ENCODE data around the gene PCDH11X. TPM values are rescaled to one million over a fixed set of nuclear protein-coding genes. Genes with fewer than 3 reads are reported as not detected.
"Not testable (repeated sequence)": the region's sequence is repeated elsewhere in the genome, so short reads cannot be mapped to it uniquely, and the experiment has no call there.

PCDH11X gene
- total and polyA plus RNA-seq, 2 of the 4 experiments (the other 2 are of a cell fraction): under 0.01 to 0.02 TPM

- H3K4ac ChIP-seq (ENCODE audit: low read depth, low read length); H2AFZ ChIP-seq (replicated peaks; ENCODE audit: low read length, poor library complexity); H2BK5ac ChIP-seq (ENCODE audit: low read depth, low read length, poor library complexity, severe bottlenecking); H3K9me1 ChIP-seq (ENCODE audit: insufficient read depth, low read length); H2AK5ac ChIP-seq (ENCODE audit: low read depth, low read length); H3K18ac ChIP-seq (ENCODE audit: low read depth, low read length); H4K91ac ChIP-seq (ENCODE audit: insufficient read depth, low read depth, low read length); H4K8ac ChIP-seq (ENCODE audit: low read depth in 2 of 2, low read length in 2 of 2); CTCF ChIA-PET; in situ Hi-C loops (cut with MboI; ENCODE audit: low sequenced_read_pairs); H2BK120ac ChIP-seq (ENCODE audit: low read depth, low read length); H2AK9ac ChIP-seq (replicated peaks; ENCODE audit: low read depth, low read length, poor library complexity); intact Hi-C loops (cut with micrococcal nuclease); ATAC-seq (ENCODE audit: low read depth); H3K4me1 ChIP-seq (ENCODE audit: control insufficient read depth, insufficient read depth, low read length); BruUV-seq (replicated peaks); H3K56ac ChIP-seq (ENCODE audit: extremely low read depth, insufficient read depth, low read length); H4K5ac ChIP-seq (ENCODE audit: low read depth, low read length); DNase-seq; H2BK15ac ChIP-seq (ENCODE audit: low read depth, low read length); POLR2A ChIA-PET (ENCODE audit: unreplicated experiment); H3K4me3 ChIP-seq (ENCODE audit: insufficient read depth, low read depth, low read length); H3K36me3 ChIP-seq (ENCODE audit: control insufficient read depth, insufficient read depth, low read length); H3K9me3 ChIP-seq (ENCODE audit: control insufficient read depth, insufficient read depth, low read length); H3K9ac ChIP-seq (ENCODE audit: low read depth, low read length); dilution Hi-C loops (cut with HindIII; ENCODE audit: low sequenced_read_pairs, unreplicated experiment); H3K23ac ChIP-seq (ENCODE audit: low read depth, low read length); H3K27ac ChIP-seq (ENCODE audit: insufficient read depth, low read length); H3K79me1 ChIP-seq (ENCODE audit: low read depth in 1 of 2, low read length in 2 of 2); H2BK20ac ChIP-seq (ENCODE audit: low read depth, low read length); H3K4me2 ChIP-seq (ENCODE audit: low read depth, low read length); H3K27me3 ChIP-seq (ENCODE audit: control insufficient read depth, insufficient read depth, low read length); H4K20me1 ChIP-seq (ENCODE audit: insufficient read depth, low read length); H3K14ac ChIP-seq (replicated peaks; ENCODE audit: low read depth, low read length): not testable (repeated sequence)
- WGBS, 2 experiments (ENCODE audit: extremely low coverage in 2 of 2, insufficient read length in 1 of 2): no CpG with 5 or more reads among the region's 17 CpGs
These were observed 26.2 kb upstream of the PCDH11X start for GRCh38 chrX:91753022-91753421.

GRCh38 chrX:91770619-91771488, 8.3 kb upstream of the PCDH11X start:
- H3K4me3 ChIP-seq (ENCODE audit: insufficient read depth, low read depth, low read length); H3K27ac ChIP-seq (ENCODE audit: insufficient read depth, low read length); H3K23ac ChIP-seq (ENCODE audit: low read depth, low read length); H2BK20ac ChIP-seq (ENCODE audit: low read depth, low read length); H3K9me3 ChIP-seq (ENCODE audit: control insufficient read depth, insufficient read depth, low read length); H3K36me3 ChIP-seq (ENCODE audit: control insufficient read depth, insufficient read depth, low read length); H4K5ac ChIP-seq (ENCODE audit: low read depth, low read length); H4K20me1 ChIP-seq (ENCODE audit: insufficient read depth, low read length); dilution Hi-C loops (cut with HindIII; ENCODE audit: low sequenced_read_pairs, unreplicated experiment); H4K8ac ChIP-seq (ENCODE audit: low read depth in 2 of 2, low read length in 2 of 2); in situ Hi-C loops (cut with MboI; ENCODE audit: low sequenced_read_pairs); H3K79me1 ChIP-seq (ENCODE audit: low read depth in 1 of 2, low read length in 2 of 2); POLR2A ChIA-PET (ENCODE audit: unreplicated experiment); DNase-seq; H2AFZ ChIP-seq (replicated peaks; ENCODE audit: low read length, poor library complexity); H3K56ac ChIP-seq (ENCODE audit: extremely low read depth, insufficient read depth, low read length); H2AK5ac ChIP-seq (ENCODE audit: low read depth, low read length); H3K18ac ChIP-seq (ENCODE audit: low read depth, low read length); H2BK120ac ChIP-seq (ENCODE audit: low read depth, low read length); H3K4me2 ChIP-seq (ENCODE audit: low read depth, low read length); CTCF ChIA-PET; H4K91ac ChIP-seq (ENCODE audit: insufficient read depth, low read depth, low read length); H3K9me1 ChIP-seq (ENCODE audit: insufficient read depth, low read length); H2BK15ac ChIP-seq (ENCODE audit: low read depth, low read length); H3K14ac ChIP-seq (replicated peaks; ENCODE audit: low read depth, low read length); H3K4ac ChIP-seq (ENCODE audit: low read depth, low read length); H3K9ac ChIP-seq (ENCODE audit: low read depth, low read length); H2BK5ac ChIP-seq (ENCODE audit: low read depth, low read length, poor library complexity, severe bottlenecking); intact Hi-C loops (cut with micrococcal nuclease); H2AK9ac ChIP-seq (replicated peaks; ENCODE audit: low read depth, low read length, poor library complexity); BruUV-seq (replicated peaks); H3K4me1 ChIP-seq (ENCODE audit: control insufficient read depth, insufficient read depth, low read length); H3K27me3 ChIP-seq (ENCODE audit: control insufficient read depth, insufficient read depth, low read length): not testable (repeated sequence)
- ATAC-seq (ENCODE audit: low read depth): peak; percentile 87
- WGBS, 2 experiments (ENCODE audit: extremely low coverage in 2 of 2, insufficient read length in 1 of 2): no CpG with 5 or more reads among the region's 9 CpGs
